ENCODE measurements around the gene ITGA5.
A peak's percentile ranks its signal among the peaks of the same experiment; 100 is the strongest.

ITGA5 gene

DNA sequence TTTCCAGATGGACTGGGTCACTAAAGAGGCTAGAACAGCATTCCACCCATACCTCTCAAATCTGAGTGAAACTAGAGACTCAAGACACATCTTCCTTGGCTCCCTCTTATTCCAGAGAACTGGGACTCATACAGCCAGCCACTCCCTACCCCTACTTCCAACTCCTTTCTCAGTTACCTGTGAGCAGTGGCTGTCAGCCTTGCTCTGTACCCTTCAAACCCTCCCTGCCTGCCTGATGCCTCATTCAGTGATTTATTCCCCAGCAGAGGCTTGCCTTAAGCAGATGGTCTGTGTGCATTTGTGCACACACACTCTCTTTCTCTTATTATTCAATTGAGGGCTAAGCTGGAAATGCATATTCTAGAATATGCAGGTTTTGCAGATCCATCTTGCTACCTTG, 69.4 kb downstream of the ITGA5 start:
- DNase-seq = no peak

DNA sequence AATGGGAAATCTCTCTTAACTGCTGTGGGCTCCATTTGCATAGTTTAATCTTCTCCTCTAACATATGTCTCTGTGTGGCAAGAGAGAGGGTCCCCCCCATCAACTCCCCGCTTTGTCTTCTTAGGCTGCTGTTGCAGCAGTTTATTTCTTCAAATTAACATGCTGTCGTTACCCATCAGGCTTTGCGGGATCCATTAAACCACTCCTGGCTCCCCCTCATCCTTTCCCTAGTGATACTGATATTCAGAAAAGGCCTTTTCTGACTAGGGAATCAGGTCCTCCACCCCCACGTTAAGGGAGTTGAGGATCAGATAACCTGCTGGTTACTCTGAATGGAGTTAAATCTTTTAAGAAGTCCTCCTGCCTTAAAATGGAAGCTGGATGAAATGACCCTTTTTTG, 70.0 kb downstream of the ITGA5 start:
- peak; percentile 66 for DNase-seq
